Right cardiac atrium (tissue), 5 donors: ENCODE measurements around the gene BCL7B. TPM values are rescaled to one million over a fixed set of nuclear protein-coding genes. Genes with fewer than 3 reads are reported as not detected.
"Not testable (repeated sequence)": the region's sequence is repeated elsewhere in the genome, so short reads cannot be mapped to it uniquely, and the experiment has no call there.

Source experiments
- ATAC-seq, 2 donors: fragments of 200-7000 bp; cut with Tn5 transposase; one replicate each; pipeline versions ENCODE4 v1.8.0 to v1.9.1; 2020; ENCODE audit warnings: moderate library complexity in 2 of 2, mild to moderate bottlenecking in 1 of 2
- DNase-seq, 3 donors: peaks; one replicate each; pipeline ENCODE4 v3.0.0-alpha.2; 2020
- H3K27ac ChIP-seq: one replicate; pipeline ENCODE4 v1.5.1; 2013; ENCODE audit warnings: mild to moderate bottlenecking, low read length, control low read depth, moderate library complexity
- H3K27me3 ChIP-seq: one replicate; pipeline ENCODE4 v1.6.1; 2013; ENCODE audit not compliant: control insufficient read depth, insufficient read depth
- H3K4me1 ChIP-seq: one replicate; pipeline ENCODE4 v1.6.1; 2013; ENCODE audit warnings: low read length; ENCODE audit not compliant: control insufficient read depth, insufficient read depth
- H3K4me3 ChIP-seq: one replicate; pipeline ENCODE4 v1.5.1; 2013; ENCODE audit warnings: low read length, control low read depth
- H3K9me3 ChIP-seq: one replicate; pipeline ENCODE4 v1.6.1; 2013; ENCODE audit warnings: low read length; ENCODE audit not compliant: control insufficient read depth
- WGBS: extraction: QIAGEN DNeasy Blood & Tissue Kit; methylation state at CpG from one replicate; pipeline ENCODE4 v1.1.7; 2013; 5-methylcytosine and 5-hydroxymethylcytosine counted together
- intact Hi-C, 4 donors: fragments of 100-400 bp; cut with DNase I; formaldehyde crosslinking; loops; one replicate each; pipeline versions ENCODE4 v1.11.0 to v1.14.0; 2022 to 2023
- polyA plus RNA-seq: library from polyadenylated mRNA; stranded (reverse); fragments of 200-250 nt; gene quantifications from one replicate; pipeline ENCODE4 v1.2.3, GENCODE V29; 2013
- total RNA-seq, 4 donors: library from RNA; stranded (reverse); fragmentation: NEBNext Ultra II Directional; extraction: Animal tissue kit (Norgen Biotek cat#: 25700); gene quantifications; one replicate each; pipeline ENCODE4 v1.2.1, GENCODE V29; 2021
- donor health status: healthy with polysubstance abuse.
- donor health status: DM: no; HTN: yes; CAD: no.
- donor health status: DM: no; HTN: no; CAD: no.
- donor health status: DM: no; HTN: yes; CAD: no; lungs with severe emphysema.
- donor health status: DM: yes; HTN: yes; CAD: no.

The BCL7B gene
- total and polyA plus RNA-seq, 5 donors = 75.5 to 83.9 (median 78.5) TPM

- no peak for ATAC-seq
- WGBS = 48% methylated on average over 6 of the region's 6 CpGs
- intact Hi-C loops = no loop called here
These were observed 2.0 kb downstream of the BCL7B start for GRCh38 chr7:73555411-73555982.

GRCh38 chr7:73550093-73550492, 7.4 kb downstream of the BCL7B start:
- intact Hi-C loops, H3K4me1 ChIP-seq, H3K27me3 ChIP-seq, H3K9me3 ChIP-seq, ATAC-seq, H3K4me3 ChIP-seq, DNase-seq, H3K27ac ChIP-seq: not testable (repeated sequence)
- 89% methylated on average over 5 of the region's 5 CpGs for WGBS

More at GRCh38 chr7:73555411-73555982, 2.0 kb downstream of the BCL7B start:
- DNase-seq = no peak
- H3K9me3 ChIP-seq = no peaks in the 10 kb centered on the region
- no peaks in the 10 kb centered on the region for H3K27me3 ChIP-seq
- H3K4me3 ChIP-seq = peak overlapping the region; percentile 91
- no peak overlapping the region for H3K27ac ChIP-seq
- H3K4me1 ChIP-seq = peaks cover 9% of the 10 kb centered on the region

- ATAC-seq (no peak), DNase-seq (no peak)
- Histone ChIP-seq H3K9me3 (no peaks in the 10 kb centered on the region), H3K27me3 (no peaks in the 10 kb centered on the region), H3K27ac (peak overlapping the region; percentile 21), H3K4me3 (no peak overlapping the region), H3K4me1 (peaks cover 2% of the 10 kb centered on the region)
- intact Hi-C loops = no loop called here
- 79% methylated on average over 4 of the region's 4 CpGs for WGBS
These were observed 8.3 kb downstream of the BCL7B start for GRCh38 chr7:73549176-73549575.

GRCh38 chr7:73547841-73548240, 9.6 kb downstream of the BCL7B start:
- Histone ChIP-seq H3K27me3 (no peaks in the 10 kb centered on the region), H3K4me1 (peaks cover 2% of the 10 kb centered on the region), H3K4me3 (no peak overlapping the region), H3K9me3 (no peaks in the 10 kb centered on the region), H3K27ac (no peak overlapping the region)
- 94% methylated on average over 9 of the region's 9 CpGs for WGBS
- intact Hi-C loops = no loop called here
- ATAC-seq (no peak), DNase-seq (no peak)

- Histone ChIP-seq H3K4me3 (no peak overlapping the region), H3K9me3 (no peaks in the 10 kb centered on the region), H3K4me1 (peaks cover 2% of the 10 kb centered on the region), H3K27ac (no peak overlapping the region), H3K27me3 (no peaks in the 10 kb centered on the region)
- intact Hi-C loops = no loop called here
- no peak for ATAC-seq
- WGBS = 99% methylated on average over 2 of the region's 2 CpGs
- DNase-seq = no peak
These were observed 12.8 kb downstream of the BCL7B start for GRCh38 chr7:73544678-73545077.

GRCh38 chr7:73541722-73542121, 15.8 kb downstream of the BCL7B start:
- Histone ChIP-seq H3K27ac (no peak overlapping the region), H3K4me1 (no peaks in the 10 kb centered on the region), H3K9me3 (no peaks in the 10 kb centered on the region), H3K27me3 (no peaks in the 10 kb centered on the region), H3K4me3 (no peak overlapping the region)
- WGBS = 95% methylated on average over 10 of the region's 10 CpGs
- intact Hi-C loops = no loop called here
- DNase-seq (no peak), ATAC-seq (peak in 1 of 2 donors; percentile 23)

- no peak for DNase-seq
- no peak overlapping the region for H3K4me3 ChIP-seq
- 90% methylated on average over 13 of the region's 13 CpGs for WGBS
These were observed 17.8 kb downstream of the BCL7B start for GRCh38 chr7:73539709-73540108.

GRCh38 chr7:73538510-73538909, 19.0 kb downstream of the BCL7B start:
- 95% methylated on average over 2 of the region's 2 CpGs for WGBS
- H3K4me1 ChIP-seq, H3K4me3 ChIP-seq, DNase-seq, H3K9me3 ChIP-seq, ATAC-seq, H3K27ac ChIP-seq, intact Hi-C loops, H3K27me3 ChIP-seq: not testable (repeated sequence)

More at GRCh38 chr7:73539709-73540108, 17.8 kb downstream of the BCL7B start:
- intact Hi-C loops = no loop called here
- no peak for ATAC-seq
- H3K27ac ChIP-seq = no peak overlapping the region
- H3K27me3 ChIP-seq = no peaks in the 10 kb centered on the region
- no peaks in the 10 kb centered on the region for H3K9me3 ChIP-seq
- H3K4me1 ChIP-seq = no peaks in the 10 kb centered on the region

GRCh38 chr7:73537051-73537450, 20.4 kb downstream of the BCL7B start:
- intact Hi-C loops = no loop called here
- peak in 1 of 3 donors; percentile 56 for DNase-seq
- peak in 1 of 2 donors; percentile 16 for ATAC-seq
- Histone ChIP-seq H3K9me3 (no peaks in the 10 kb centered on the region), H3K27me3 (no peaks in the 10 kb centered on the region), H3K27ac (no peak overlapping the region), H3K4me1 (no peaks in the 10 kb centered on the region), H3K4me3 (no peak overlapping the region)
- WGBS = 90% methylated on average over 16 of the region's 16 CpGs

GRCh38 chr7:73536479-73536878, 21.0 kb downstream of the BCL7B start:
- Histone ChIP-seq H3K4me1 (no peaks in the 10 kb centered on the region), H3K27ac (no peak overlapping the region), H3K4me3 (no peak overlapping the region), H3K27me3 (no peaks in the 10 kb centered on the region), H3K9me3 (no peaks in the 10 kb centered on the region)
- peak in 1 of 2 donors; percentile 22 for ATAC-seq
- intact Hi-C loops = no loop called here
- WGBS = 81% methylated on average over 5 of the region's 5 CpGs
- DNase-seq = no peak

- H3K27me3 ChIP-seq, intact Hi-C loops, DNase-seq, H3K27ac ChIP-seq, H3K9me3 ChIP-seq, H3K4me3 ChIP-seq, H3K4me1 ChIP-seq, ATAC-seq: not testable (repeated sequence)
- 91% methylated on average over 7 of the region's 7 CpGs for WGBS
These were observed 21.6 kb downstream of the BCL7B start for GRCh38 chr7:73535918-73536317.

- 81% methylated on average over 9 of the region's 9 CpGs for WGBS
- DNase-seq (no peak), ATAC-seq (no peak)
- no peak overlapping the region for H3K27ac ChIP-seq
- intact Hi-C loops = no loop called here
- H3K4me3 ChIP-seq = no peak overlapping the region
- H3K27me3 ChIP-seq = no peaks in the 10 kb centered on the region
- no peaks in the 10 kb centered on the region for H3K4me1 ChIP-seq
- H3K9me3 ChIP-seq = no peaks in the 10 kb centered on the region
These were observed 23.7 kb downstream of the BCL7B start for GRCh38 chr7:73533742-73534141.
